GM19467 (cell line): Measurements from ENCODE around the gene RBM17.
A peak's percentile ranks its signal among the peaks of the same experiment; 100 is the strongest.
"Not testable (repeated sequence)": the region's sequence is repeated elsewhere in the genome, so short reads cannot be mapped to it uniquely, and the experiment has no call there.

ENCODE experiments used
- ATAC-seq: cut with Tn5 transposase; IDR thresholded peaks from one replicate; pipeline ENCODE4 v1.9.1; 2021; ENCODE audit warnings: mild to moderate bottlenecking, moderate library complexity; ENCODE audit not compliant: unreplicated experiment

The RBM17 gene

DNA sequence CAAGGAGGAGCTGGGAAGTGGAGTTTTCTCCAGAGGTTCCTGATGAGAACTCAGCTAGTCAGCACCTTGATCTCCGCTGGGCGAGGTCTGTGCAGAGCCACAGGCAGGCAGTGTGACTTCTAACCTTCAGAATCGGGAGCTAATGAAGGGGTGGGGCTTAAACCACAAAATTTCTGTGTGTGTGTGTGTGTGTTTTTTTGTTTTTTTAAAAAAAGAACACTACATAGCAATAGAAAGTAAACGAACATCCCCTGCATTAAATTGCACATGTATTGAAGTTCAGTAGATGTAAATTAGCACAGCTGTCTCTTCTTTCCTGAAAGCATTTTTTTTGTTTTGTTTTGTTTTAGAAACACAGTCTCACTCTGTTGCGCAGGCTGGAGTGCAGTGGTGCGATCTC lies 46.2 kb downstream of the RBM17 start:
- ATAC-seq, result peak; percentile 34

DNA sequence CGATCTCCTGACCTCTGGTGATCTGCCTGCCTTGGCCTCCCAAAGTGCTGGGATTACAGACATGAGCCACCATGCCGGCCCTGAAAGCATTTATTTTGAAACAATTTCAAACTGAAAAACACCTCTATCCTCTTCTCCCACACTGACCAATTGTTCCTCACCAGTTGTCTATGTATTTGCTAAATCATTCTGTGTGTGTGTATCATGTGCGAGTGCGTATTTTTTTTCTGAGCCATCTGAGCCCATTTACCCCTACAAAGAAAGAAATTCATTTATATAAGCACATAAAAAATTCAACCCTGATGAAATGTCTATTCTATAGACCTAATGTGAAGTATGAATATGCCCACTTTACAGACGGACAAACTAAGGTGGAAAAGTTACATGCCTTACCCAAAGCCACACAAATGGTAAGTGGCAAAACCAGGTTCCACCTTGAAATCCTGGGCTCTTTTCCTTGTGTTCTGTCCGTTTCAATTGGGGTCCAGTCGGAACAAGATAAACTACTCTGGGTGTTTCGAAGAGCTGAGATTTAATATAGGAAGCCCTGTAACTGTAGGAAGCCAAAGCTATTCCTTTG lies 46.8 kb downstream of the RBM17 start:
- no peak for ATAC-seq

DNA sequence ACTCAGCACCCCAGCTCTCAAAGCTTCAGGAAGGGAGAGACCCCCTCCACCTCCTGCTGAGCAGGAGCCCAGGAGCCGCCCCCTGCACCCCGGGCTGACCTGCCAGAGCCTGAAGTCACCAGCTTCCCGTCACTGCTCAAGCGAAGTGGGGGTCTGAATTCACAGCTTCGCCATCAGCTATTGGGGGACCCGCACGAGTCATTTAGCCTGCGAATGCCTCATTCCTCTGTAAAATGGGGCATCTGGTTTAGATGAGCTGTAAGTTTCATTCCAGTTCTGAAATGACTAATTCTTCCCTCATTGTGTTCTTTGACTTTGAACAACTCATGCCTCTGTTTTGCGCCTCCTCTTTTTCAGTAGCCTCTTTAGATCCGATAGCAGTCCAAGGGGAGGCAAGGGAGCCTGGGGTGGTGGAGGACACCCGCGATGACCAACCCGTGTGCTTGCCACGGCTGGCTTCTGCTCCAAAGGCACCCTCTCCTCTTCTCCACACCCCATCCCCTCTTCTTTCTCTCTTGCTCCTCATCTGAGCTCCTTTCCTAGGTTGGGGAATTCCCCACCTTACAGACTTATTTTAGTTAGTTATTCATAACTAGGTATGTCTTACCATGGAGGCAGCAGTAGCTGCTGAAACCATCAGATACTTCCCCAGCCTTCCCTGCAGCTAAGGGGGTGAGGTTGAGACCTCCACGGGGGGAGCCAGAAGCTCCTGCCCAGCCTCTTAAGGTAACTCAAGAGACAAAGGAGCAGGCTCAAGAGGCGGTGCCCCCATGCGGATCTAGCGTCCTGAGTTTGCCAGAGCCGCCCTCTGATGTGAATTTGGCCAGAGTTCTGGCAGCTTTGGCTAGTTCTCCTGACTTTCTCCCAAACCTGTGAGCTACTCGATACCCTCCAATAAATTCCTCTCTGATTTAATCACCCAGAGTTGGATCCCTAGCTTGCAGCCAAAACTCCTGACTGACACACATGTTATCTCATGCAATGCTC lies 47.7 kb downstream of the RBM17 start:
- ATAC-seq, result no peak

DNA sequence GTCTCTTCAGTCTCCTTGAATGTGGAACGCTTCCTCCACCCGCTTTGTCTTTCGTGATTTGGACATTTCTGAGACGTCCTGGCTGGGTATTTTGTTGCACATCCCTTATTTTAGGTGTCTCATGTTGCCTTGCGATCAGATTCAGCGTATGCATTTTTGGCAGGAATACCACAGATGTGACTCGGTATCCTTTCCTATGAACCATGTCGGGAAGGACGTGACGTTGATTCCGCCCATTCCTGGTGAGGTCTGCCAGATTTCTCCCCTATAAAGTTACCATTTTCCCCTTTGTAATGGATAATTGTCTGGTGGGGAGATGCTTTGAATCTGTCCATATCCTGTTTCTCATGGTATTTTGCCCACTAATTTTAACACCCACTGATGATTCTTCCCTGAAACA lies 49.6 kb downstream of the RBM17 start:
- no peak for ATAC-seq

DNA sequence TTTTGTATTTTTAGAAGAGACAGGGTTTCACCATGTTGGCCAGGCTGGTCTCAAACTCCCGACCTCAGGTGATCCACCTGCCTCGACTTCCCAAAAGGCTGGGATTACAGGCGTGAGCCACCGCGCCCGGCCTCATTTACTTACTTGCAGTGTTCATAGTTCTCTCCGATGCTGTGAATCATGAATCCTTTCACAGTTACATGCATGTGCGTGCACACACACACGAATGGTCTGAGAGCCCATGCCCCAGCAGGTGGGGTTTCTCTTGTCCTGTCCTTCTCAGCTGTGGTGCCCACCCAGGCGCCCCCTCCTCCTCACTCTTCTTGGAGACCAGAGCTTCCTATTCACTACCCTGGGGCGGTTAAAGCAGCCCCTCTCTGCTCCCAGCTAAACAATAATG lies 50.6 kb downstream of the RBM17 start:
- no peak for ATAC-seq

DNA sequence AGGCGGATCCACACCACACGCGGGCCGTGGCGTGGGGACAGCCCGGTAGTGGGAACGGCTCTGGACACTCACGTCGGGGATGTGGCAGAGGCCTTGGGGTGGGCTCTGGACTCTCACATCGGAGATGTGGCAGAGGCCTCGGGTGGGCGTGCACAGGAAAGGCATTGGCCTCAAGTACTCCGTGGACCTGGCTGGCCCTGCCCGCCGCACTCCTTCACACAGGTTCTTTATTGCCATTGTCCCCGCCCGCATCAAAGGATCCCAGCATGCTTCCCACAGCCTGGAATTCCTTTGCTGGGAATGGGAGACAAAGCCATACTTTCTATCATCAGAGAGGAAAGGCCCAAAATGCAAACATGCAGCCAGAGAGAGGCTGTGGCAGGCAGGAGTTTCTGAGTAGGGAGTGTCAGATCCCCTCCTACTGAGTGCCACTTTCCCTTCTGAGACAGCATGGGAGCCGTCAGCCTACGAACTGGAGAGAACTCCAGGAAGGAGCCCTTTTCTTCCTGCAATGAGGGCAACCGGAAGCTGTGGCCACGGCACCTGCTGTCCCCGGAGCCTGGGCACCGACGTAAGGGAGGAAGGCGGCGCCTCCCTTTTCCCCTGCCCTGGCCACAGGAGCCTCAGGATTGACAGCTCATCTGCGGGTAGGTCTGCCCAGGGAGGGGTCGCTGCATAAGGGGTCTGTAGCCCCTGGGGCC lies 51.5 kb downstream of the RBM17 start:
- ATAC-seq, result no peak

DNA sequence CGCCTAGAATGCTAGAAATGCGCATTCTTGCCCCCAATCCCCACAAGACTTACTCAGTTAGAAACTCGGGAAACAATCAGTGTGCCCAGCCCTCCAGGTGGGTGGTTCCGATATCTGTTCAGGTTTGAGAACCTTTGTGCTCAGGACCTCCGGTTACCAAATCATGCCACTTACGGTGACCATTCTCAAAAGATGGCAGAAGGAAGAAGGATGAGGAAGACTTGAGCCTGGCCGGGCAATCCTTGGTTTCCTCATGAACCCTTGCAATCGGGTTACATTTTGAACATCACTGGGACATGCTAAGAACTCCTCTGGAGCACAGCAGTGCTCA lies 52.1 kb downstream of the RBM17 start:
- no peak for ATAC-seq

DNA sequence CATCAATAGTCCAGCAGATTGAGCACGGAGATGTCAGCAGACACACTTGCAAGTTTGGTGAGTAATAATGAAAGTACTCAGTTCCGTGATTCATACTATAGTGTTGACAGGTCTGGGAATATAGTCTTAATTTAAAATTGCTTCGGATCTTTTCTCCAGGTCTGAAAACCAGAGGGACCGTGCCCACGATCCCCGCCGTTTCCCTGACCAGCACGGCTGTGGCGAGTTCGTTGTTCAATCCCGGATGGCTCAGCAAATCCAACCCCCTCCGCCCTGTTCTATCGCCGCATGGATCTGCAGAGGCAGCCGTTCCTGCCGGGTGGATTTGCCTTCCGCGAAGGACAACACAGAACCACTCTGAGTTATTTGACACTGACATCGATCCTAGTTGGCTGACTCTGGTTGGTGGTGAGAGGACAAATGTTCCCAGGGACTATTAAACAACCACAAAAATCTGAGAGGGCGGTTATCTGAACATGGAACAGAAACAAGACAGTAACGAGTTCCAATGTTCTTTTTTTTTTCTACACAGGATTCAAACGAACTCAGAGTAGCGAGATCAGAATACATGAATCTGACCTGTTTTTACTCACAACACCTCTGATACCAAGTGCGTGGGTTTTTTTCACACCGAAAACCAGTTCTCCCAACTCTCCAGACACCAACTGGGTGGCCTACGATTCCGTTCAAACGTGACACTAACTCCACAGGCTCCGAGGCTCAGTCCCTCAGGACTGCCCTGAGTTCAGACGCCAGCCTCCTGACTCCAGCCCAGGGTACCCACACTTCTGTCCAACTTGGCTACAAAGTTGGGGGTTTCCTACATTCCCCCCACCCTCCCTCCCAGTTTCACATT lies 52.7 kb downstream of the RBM17 start:
- ATAC-seq, result peak; percentile 45

DNA sequence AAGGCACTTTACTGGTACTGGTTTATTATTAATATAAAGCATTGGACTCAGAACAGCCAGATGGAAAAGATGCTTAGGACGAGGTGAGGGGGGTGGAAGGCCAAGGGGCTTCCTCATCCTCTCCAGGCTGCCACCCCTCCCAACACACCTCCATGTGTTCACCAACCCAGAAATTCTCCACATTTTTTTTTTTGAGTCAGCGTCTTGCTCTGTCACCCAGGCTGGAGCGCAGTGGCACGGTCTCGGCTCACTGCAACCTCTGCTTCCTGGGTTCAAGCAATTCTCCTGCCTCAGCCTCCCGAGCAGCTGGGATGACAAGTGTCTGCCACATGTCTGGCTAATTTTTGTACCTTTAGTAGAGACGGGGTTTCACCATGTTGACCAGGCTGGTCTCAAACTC lies 53.4 kb downstream of the RBM17 start:
- ATAC-seq, result not testable (repeated sequence)

DNA sequence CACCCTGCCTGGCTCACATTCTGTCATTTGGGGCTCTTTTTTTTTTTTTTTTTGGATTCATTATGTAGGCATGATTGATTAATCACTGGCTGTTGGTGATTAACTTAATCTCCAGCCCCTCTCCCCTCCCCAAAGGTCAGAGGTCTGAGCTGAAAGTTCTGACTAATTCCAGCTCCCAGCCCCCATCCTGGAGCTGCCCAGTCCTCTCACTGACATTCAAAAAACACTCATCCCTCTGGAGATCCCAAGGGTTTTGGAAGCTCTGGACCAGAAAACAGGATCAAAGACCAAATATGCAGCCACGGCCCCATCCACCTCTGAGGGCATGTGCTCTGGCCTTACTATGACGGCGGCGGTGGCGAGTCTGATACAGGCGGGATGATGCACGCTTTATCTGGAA lies 53.8 kb downstream of the RBM17 start:
- ATAC-seq, result no peak

DNA sequence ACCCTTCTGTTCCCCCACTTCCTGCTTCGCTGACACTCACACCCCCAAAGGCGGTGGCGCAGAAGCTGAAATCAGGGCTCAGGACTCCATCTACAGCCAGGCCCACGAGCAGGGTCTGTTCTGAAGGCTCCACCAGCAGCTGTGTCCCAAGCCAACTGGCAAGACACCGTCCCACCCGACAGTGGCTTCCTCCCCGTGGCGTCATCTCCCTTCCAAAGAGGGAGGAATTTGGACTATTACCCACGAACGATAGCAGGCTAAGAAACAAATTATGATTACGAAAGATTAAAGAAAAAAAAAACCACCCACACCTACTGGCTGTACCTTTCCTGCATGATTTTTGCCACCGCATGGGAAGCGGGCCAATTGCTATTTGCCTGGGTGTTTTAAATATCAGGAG lies 54.3 kb downstream of the RBM17 start:
- ATAC-seq, result no peak

DNA sequence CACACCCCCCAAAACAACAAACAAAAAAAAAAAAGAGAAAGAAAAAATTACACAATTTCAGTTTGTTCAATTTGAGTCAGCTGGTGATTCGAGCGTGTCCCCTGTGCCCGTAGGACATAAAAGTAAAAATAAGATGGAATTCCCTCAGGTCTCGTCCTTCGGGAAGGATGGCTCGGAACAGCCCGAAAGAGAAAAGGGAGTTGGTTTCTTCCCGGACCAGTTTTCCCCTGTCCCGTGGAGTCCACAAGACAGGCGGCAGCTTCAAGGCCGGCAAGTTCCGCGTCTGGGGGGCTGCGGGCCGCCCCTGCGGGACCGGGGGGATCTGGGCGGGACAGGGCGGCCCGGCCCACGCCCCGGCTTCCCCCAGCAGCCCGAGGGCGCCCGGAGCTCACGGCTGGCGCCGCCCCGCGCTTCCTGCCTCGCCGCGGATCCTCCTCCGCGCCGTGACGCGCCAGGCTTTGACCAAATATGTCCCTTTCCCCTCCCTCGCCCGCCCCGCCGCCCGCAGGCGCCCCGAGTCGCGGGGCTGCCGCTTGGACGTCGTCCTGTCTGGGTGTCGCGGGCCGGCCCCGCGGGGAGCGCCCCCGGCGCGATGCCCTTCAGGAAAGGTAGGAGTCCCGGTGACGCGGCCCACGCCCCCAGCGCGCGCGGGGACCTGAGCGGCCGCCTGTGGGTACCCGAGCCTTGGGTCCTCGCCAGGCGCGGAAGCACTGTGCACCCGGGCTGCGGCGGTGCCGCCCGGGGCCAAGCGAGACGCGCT lies 55.8 kb downstream of the RBM17 start:
- peak; percentile 73 for ATAC-seq

DNA sequence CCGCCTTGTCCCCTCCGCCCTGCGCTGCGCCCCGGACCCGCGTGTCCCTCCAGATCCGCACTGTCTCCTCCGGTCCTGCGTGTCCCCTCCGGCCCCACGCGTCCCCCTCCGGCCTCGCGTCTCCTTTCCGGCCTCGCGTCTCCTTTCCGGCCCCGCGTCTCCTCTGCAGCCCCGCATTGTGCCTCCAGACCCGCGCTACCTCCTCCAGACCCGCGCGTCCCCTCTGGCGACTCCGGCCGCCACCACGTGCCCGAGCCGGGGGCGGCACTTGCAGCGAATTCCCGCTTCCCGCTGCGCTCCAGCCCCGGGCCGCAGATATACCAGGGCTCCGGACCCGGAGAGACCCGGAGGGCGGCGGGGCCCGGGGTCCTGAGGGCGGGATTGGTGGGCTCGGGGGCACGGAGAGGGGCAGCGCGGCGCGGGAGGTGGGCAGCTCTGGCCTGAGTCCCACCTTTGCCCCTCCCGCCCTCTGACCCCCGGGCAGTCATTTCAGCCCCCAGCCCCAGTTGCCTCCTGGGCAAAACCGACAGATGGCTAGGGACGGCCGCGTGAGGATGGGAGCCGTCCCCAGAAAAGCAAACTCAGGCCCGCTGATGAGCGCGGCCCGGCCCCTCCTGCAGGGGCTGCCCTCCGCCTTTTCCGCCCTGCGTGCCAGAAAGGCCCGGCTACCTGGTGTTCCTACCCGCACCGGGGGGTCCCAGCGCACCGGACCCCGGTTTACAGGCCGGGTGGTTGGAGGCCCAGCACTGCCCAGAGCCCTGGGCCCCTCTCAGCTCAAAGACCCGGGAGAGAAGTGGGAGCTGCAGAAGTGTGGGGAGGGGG lies 56.5 kb downstream of the RBM17 start:
- ATAC-seq, result no peak

DNA sequence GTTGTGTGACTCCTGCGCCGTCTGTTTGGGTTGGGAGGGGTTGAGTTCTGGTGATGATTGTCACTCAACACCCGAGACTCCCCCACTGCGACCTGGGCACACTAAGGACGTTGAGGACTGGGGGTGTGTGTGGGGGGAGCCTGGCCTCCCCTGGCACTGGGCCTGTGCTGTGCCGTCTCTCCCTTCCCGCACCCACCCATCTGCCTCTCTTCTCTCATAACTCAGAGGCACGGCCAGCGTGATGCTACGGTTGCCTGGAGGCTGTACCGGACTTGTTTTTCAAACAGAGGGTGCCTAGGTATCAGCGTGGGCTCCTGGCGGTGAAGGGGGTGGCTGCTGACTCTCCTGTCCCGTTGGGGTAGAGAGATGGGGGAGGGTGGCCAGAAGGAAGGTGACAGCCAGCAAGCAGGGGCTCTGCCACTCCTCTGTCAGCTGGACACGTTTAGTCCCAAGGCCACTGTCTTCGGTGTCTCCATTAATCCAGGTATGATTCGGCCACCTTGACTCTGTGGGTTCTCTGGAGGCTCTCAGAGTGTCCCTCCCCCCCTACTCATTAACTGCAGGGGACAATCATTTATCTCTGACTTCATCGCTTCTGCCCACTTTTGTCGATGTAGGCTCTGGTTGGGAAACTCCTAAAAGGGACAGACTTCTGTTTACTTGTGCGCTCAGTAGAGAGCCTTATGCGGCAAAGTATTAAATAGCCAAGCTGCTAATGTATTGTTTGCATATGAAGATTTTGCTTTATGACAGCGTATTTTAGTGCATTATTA lies 57.4 kb downstream of the RBM17 start:
- ATAC-seq, result no peak

DNA sequence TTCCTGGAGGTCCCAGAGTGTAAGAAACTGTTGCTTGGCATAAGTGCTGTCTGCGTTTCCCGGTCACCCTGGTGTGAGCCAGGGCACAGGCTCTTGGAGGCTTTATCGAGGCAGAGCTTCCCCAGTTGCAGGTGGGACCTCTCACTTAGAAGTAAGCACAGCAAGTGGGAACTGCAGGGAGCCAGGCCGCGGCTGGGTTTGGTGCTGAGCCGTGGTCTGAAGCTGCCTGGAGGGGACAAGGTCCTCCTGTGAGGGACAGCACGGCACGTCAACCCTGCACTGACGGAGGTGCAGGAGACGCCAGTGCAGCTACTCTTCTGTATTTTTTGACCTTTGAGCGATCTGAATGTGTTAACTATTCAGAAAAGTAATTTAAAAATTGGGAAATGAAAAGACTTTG lies 58.1 kb downstream of the RBM17 start:
- ATAC-seq, result no peak

DNA sequence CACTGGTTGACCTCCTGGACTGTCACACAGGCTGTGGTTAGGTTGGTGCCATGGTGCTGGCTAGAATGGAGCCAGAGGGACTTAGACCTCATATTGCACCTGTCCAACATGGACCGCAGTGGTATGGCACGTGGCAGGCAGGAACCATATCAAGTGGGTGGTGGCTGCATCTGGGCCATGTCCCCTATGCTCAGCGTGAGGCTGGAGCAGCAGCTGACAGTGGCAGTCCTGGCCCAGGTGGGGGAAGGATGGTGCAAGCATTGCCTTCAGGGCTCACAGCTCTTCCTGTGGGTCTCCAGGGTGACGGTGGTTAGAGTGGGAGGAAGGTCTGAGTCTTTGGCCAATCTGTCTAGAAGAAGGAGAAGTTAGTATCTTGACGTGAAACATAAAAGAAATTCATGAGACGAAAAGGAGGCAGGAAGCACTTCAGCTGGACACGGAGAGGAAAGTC lies 59.4 kb downstream of the RBM17 start:
- no peak for ATAC-seq

DNA sequence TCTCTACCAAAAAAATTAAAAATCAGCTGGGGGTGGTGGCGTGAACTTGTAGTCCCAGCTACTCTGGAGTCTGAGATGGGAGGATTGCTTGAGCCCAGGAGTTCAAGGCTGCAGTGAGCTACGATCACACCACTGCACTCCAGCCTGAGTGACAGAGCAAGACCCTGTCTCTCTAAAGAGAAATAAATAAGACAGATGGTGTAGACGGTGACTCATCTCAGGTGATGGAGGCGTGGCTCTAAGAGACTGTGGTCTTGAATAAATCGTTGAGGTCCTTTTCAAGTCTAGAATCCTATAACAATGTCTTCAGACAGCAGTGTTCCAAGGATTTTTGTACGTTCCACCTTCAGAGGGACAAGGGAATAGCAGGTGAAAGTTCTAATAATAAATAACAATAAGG lies 60.1 kb downstream of the RBM17 start:
- no peak for ATAC-seq

DNA sequence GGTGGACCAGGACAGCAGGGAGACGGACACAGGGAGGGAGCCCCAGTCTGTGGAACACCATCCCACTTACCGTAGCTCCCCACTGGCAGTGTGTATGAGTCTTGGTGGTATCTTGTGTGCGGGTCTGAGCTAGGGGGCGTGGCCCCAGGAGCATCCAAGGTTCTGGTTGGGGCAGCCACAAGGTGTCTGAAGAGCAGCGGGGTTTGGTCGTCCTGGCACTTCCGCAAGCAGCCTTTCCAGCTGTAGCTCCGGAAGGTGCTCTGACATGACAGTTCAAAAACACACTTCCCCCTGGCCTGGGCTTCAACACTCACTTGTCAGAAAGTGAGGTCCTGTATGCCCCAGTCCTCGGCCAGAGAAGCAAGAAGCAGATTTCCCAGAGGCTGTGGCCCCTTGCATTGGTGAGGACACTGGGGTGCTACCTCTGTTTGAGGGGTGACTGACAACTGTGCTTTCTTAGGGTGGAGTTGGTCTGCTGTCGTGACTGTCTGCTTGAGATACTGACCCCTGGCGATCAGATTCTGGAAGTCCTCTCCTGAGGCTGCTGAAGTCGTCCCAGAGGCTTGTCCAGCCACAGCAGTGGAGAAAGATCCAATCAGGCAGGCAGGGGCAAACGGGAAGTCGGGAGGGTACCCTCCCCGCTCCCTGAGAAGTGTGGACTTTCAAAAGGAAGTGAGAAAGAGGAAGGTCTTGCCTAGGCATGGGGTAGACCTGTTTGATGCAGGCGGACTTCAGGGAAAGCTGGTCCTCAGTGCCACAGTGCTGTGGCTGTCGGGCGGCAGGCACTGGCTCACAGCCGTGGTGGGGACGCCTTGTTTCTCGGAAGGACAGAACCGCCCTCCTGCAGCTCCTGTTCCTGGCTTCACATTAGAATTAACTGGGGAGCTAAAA lies 62.5 kb downstream of the RBM17 start:
- peak; percentile 90 for ATAC-seq
